Adipocyte (in vitro differentiated cells): ENCODE results near the gene PAAF1.

Experiments used
- DNase-seq: peaks from one replicate; pipeline ENCODE4 v3.0.0-alpha.2; 2015; ENCODE audit warnings: low read depth
- H3K27me3 ChIP-seq: replicated peaks from 2 replicates; pipeline ENCODE4 v1.7.0; 2013; ENCODE audit warnings: mild to moderate bottlenecking, low read length, moderate library complexity; ENCODE audit not compliant: control insufficient read depth, insufficient read depth
- H3K36me3 ChIP-seq: 2 replicates; pipeline ENCODE4 v1.7.0; 2013; ENCODE audit warnings: low read length, mild to moderate bottlenecking, moderate library complexity; ENCODE audit not compliant: control insufficient read depth, insufficient read depth, severe bottlenecking
- H3K4me1 ChIP-seq: 2 replicates; pipeline ENCODE4 v1.7.0; 2013; ENCODE audit warnings: mild to moderate bottlenecking, low read length, moderate library complexity; ENCODE audit not compliant: control insufficient read depth, insufficient read depth
- H3K4me3 ChIP-seq: 2 replicates; pipeline ENCODE4 v1.7.0; 2013; ENCODE audit warnings: mild to moderate bottlenecking, low read length, moderate library complexity
- H3K9ac ChIP-seq: 2 replicates; pipeline ENCODE4 v1.7.0; 2013; ENCODE audit warnings: mild to moderate bottlenecking, low read length, moderate library complexity
- H3K9me3 ChIP-seq: 2 replicates; pipeline ENCODE4 v1.7.0; 2013; ENCODE audit warnings: mild to moderate bottlenecking, low read length, moderate library complexity; ENCODE audit not compliant: control insufficient read depth

PAAF1 gene

GRCh38 chr11:73963861-73964260 is 87.1 kb downstream of the PAAF1 start:
- DNase-seq, result no peak
- no peaks in the 10 kb centered on the region for H3K9me3 ChIP-seq
- no peak overlapping the region for H3K4me3 ChIP-seq
- no peaks in the 10 kb centered on the region for H3K36me3 ChIP-seq
- H3K9ac ChIP-seq, result no peak overlapping the region
- peaks cover 5% of the 10 kb centered on the region for H3K4me1 ChIP-seq
- peaks cover 11% of the 10 kb centered on the region for H3K27me3 ChIP-seq

GRCh38 chr11:73965076-73965763 is 88.4 kb downstream of the PAAF1 start:
- H3K9ac ChIP-seq, result no peak overlapping the region
- no peak overlapping the region for H3K4me3 ChIP-seq
- H3K9me3 ChIP-seq, result no peaks in the 10 kb centered on the region
- no peak for DNase-seq
- peaks cover 5% of the 10 kb centered on the region for H3K4me1 ChIP-seq
- no peaks in the 10 kb centered on the region for H3K36me3 ChIP-seq
- peaks cover 11% of the 10 kb centered on the region for H3K27me3 ChIP-seq

- peaks cover 5% of the 10 kb centered on the region for H3K4me1 ChIP-seq
- no peak for DNase-seq
- no peak overlapping the region for H3K4me3 ChIP-seq
- H3K27me3 ChIP-seq, result peaks cover 11% of the 10 kb centered on the region
- H3K9ac ChIP-seq, result no peak overlapping the region
- no peaks in the 10 kb centered on the region for H3K9me3 ChIP-seq
- no peaks in the 10 kb centered on the region for H3K36me3 ChIP-seq
These were observed 88.9 kb downstream of the PAAF1 start for GRCh38 chr11:73965764-73966121.

- no peak for DNase-seq
- no peaks in the 10 kb centered on the region for H3K9me3 ChIP-seq
- H3K36me3 ChIP-seq, result no peaks in the 10 kb centered on the region
- H3K4me1 ChIP-seq, result peaks cover 5% of the 10 kb centered on the region
- no peak overlapping the region for H3K4me3 ChIP-seq
- no peak overlapping the region for H3K9ac ChIP-seq
- H3K27me3 ChIP-seq, result peaks cover 11% of the 10 kb centered on the region
These were observed 91.7 kb downstream of the PAAF1 start for GRCh38 chr11:73968356-73968966.

GRCh38 chr11:73969091-73969490 is 92.3 kb downstream of the PAAF1 start:
- no peaks in the 10 kb centered on the region for H3K9me3 ChIP-seq
- no peak for DNase-seq
- H3K4me3 ChIP-seq, result no peak overlapping the region
- H3K27me3 ChIP-seq, result peaks cover 11% of the 10 kb centered on the region
- H3K4me1 ChIP-seq, result peaks cover 10% of the 10 kb centered on the region
- H3K36me3 ChIP-seq, result peaks cover 2% of the 10 kb centered on the region
- no peak overlapping the region for H3K9ac ChIP-seq

- no peaks in the 10 kb centered on the region for H3K9me3 ChIP-seq
- no peak for DNase-seq
- peaks cover 7% of the 10 kb centered on the region for H3K4me1 ChIP-seq
These were observed 93.4 kb downstream of the PAAF1 start for GRCh38 chr11:73969991-73970800.

GRCh38 chr11:73971175-73971719 is 94.4 kb downstream of the PAAF1 start:
- peaks cover 23% of the 10 kb centered on the region for H3K36me3 ChIP-seq

More at GRCh38 chr11:73969991-73970800, 93.4 kb downstream of the PAAF1 start:
- Histone ChIP-seq H3K36me3 (peaks cover 13% of the 10 kb centered on the region), H3K4me3 (no peak overlapping the region), H3K27me3 (peaks cover 9% of the 10 kb centered on the region), H3K9ac (no peak overlapping the region)

GRCh38 chr11:73972187-73972586 is 95.4 kb downstream of the PAAF1 start:
- no peak for DNase-seq
- Histone ChIP-seq H3K9ac (no peak overlapping the region), H3K9me3 (no peaks in the 10 kb centered on the region), H3K4me3 (no peak overlapping the region), H3K4me1 (peaks cover 15% of the 10 kb centered on the region), H3K36me3 (peaks cover 32% of the 10 kb centered on the region), H3K27me3 (peaks cover 2% of the 10 kb centered on the region)

More at GRCh38 chr11:73971175-73971719, 94.4 kb downstream of the PAAF1 start:
- H3K4me3 ChIP-seq, result no peak overlapping the region
- H3K4me1 ChIP-seq, result peaks cover 11% of the 10 kb centered on the region
- peaks cover 3% of the 10 kb centered on the region for H3K27me3 ChIP-seq
- DNase-seq, result no peak
- no peaks in the 10 kb centered on the region for H3K9me3 ChIP-seq
- no peak overlapping the region for H3K9ac ChIP-seq

- no peaks in the 10 kb centered on the region for H3K27me3 ChIP-seq
- no peak overlapping the region for H3K9ac ChIP-seq
- peaks cover 39% of the 10 kb centered on the region for H3K36me3 ChIP-seq
- H3K4me3 ChIP-seq, result no peak overlapping the region
- no peaks in the 10 kb centered on the region for H3K9me3 ChIP-seq
- H3K4me1 ChIP-seq, result peaks cover 21% of the 10 kb centered on the region
- DNase-seq, result no peak
These were observed 96.0 kb downstream of the PAAF1 start for GRCh38 chr11:73972620-73973449.

GRCh38 chr11:73974604-73975478 is 98.0 kb downstream of the PAAF1 start:
- Histone ChIP-seq H3K4me3 (no peak overlapping the region), H3K9ac (no peak overlapping the region), H3K4me1 (peaks cover 34% of the 10 kb centered on the region), H3K36me3 (peaks cover 55% of the 10 kb centered on the region), H3K27me3 (no peaks in the 10 kb centered on the region), H3K9me3 (no peaks in the 10 kb centered on the region)
- no peak for DNase-seq
